Mesendoderm (in vitro differentiated cells): ENCODE data around the gene PAFAH2.

Experiments
- DNase-seq: peaks from one replicate; pipeline ENCODE4 v3.0.0; 2013
- H2AK5ac ChIP-seq: 2 replicates; pipeline ENCODE4 v1.6.1; 2013; ENCODE audit warnings: low read length, inconsistent platforms
- H2BK120ac ChIP-seq: 2 replicates; pipeline ENCODE4 v1.6.1; 2013; ENCODE audit warnings: low read depth, mild to moderate bottlenecking, low read length, moderate library complexity, mixed read lengths
- H2BK15ac ChIP-seq: replicated peaks from 2 replicates; pipeline ENCODE4 v1.6.1; 2013; ENCODE audit warnings: low read depth, mild to moderate bottlenecking, moderate library complexity
- H2BK5ac ChIP-seq: 2 replicates; pipeline ENCODE4 v1.6.1; 2013; ENCODE audit warnings: low read length, inconsistent platforms
- H3K18ac ChIP-seq: 2 replicates; pipeline ENCODE4 v1.6.1; 2013; ENCODE audit warnings: mild to moderate bottlenecking, low read length, mixed read lengths
- H3K23ac ChIP-seq: one replicate; pipeline ENCODE4 v1.6.1; 2013; ENCODE audit warnings: low read length
- H3K27ac ChIP-seq: 2 replicates; pipeline ENCODE4 v1.5.1; 2013; ENCODE audit warnings: low read depth, mild to moderate bottlenecking, inconsistent platforms, low read length, moderate library complexity
- H3K27me3 ChIP-seq: 2 replicates; pipeline ENCODE4 v1.6.1; 2013; ENCODE audit warnings: low read length, control low read depth, mild to moderate bottlenecking, inconsistent platforms; ENCODE audit not compliant: insufficient read depth, poor library complexity
- H3K36me3 ChIP-seq: 2 replicates; pipeline ENCODE4 v1.6.1; 2013; ENCODE audit warnings: low read length, inconsistent platforms; ENCODE audit not compliant: control insufficient read depth, insufficient read depth
- H3K4ac ChIP-seq: one replicate; pipeline ENCODE4 v1.6.1; 2013; ENCODE audit warnings: low read depth, mild to moderate bottlenecking, low read length, moderate library complexity
- H3K4me1 ChIP-seq: 2 replicates; pipeline ENCODE4 v1.6.1; 2013; ENCODE audit warnings: low read depth, low read length, inconsistent platforms; ENCODE audit not compliant: control insufficient read depth
- H3K4me2 ChIP-seq: 2 replicates; pipeline ENCODE4 v1.6.1; 2013; ENCODE audit warnings: low read length
- H3K4me3 ChIP-seq: 2 replicates; pipeline ENCODE4 v1.5.1; 2013; ENCODE audit warnings: mild to moderate bottlenecking, low read length
- H3K56ac ChIP-seq: one replicate; pipeline ENCODE4 v1.6.1; 2013; ENCODE audit warnings: low read length
- H3K79me1 ChIP-seq: 2 replicates; pipeline ENCODE4 v1.6.1; 2013; ENCODE audit warnings: low read length, inconsistent platforms
- H3K79me2 ChIP-seq: 2 replicates; pipeline ENCODE4 v1.6.1; 2013; ENCODE audit warnings: mild to moderate bottlenecking, low read length; ENCODE audit not compliant: control insufficient read depth, insufficient read depth
- H3K9ac ChIP-seq: 2 replicates; pipeline ENCODE4 v1.6.1; 2013; ENCODE audit warnings: low read length, inconsistent platforms
- H4K5ac ChIP-seq: one replicate; pipeline ENCODE4 v1.6.1; 2013; ENCODE audit warnings: low read length
- H4K8ac ChIP-seq: one replicate; pipeline ENCODE4 v1.6.1; 2013; ENCODE audit warnings: low read depth, mild to moderate bottlenecking, control low read depth, low read length, moderate library complexity
- WGBS: extraction: QIAGEN DNeasy Blood & Tissue Kit; methylation state at CpG from one replicate; pipeline ENCODE4 v1.1.7; 2013; ENCODE audit warnings: low lambda C conversion rate, missing lambda C conversion rate; ENCODE audit not compliant: insufficient coverage; ENCODE audit errors: extremely low coverage; 5-methylcytosine and 5-hydroxymethylcytosine counted together

PAFAH2 gene

GRCh38 chr1:26028490-26028980 lies 30.7 kb upstream of the PAFAH2 start:
- H3K23ac ChIP-seq, result no peak overlapping the region
- no peak overlapping the region for H3K56ac ChIP-seq
- H3K4me1 ChIP-seq, result no peaks in the 10 kb centered on the region
- no peak overlapping the region for H2AK5ac ChIP-seq
- H3K4ac ChIP-seq, result no peak overlapping the region
- no peak overlapping the region for H4K8ac ChIP-seq
- no peak overlapping the region for H2BK15ac ChIP-seq
- H3K9ac ChIP-seq, result no peak overlapping the region
- no peak overlapping the region for H3K4me3 ChIP-seq
- no peak overlapping the region for H3K27ac ChIP-seq
- H3K79me1 ChIP-seq, result no peaks in the 10 kb centered on the region
- no peaks in the 10 kb centered on the region for H3K36me3 ChIP-seq
- no CpG with 5 or more reads among the region's 8 CpGs for WGBS
- H3K79me2 ChIP-seq, result no peaks in the 10 kb centered on the region
- no peak overlapping the region for H4K5ac ChIP-seq
- H2BK5ac ChIP-seq, result no peak overlapping the region
- no peak overlapping the region for H3K4me2 ChIP-seq
- no peak overlapping the region for H2BK120ac ChIP-seq
- no peak overlapping the region for H3K18ac ChIP-seq
- H3K27me3 ChIP-seq, result no peaks in the 10 kb centered on the region
- DNase-seq, result no peak

GRCh38 chr1:26027716-26028489 lies 30.0 kb upstream of the PAFAH2 start:
- Histone ChIP-seq H3K79me1 (no peaks in the 10 kb centered on the region), H3K4ac (no peak overlapping the region), H2AK5ac (peak overlapping the region; percentile 45), H3K4me2 (no peak overlapping the region), H3K79me2 (no peaks in the 10 kb centered on the region), H2BK5ac (no peak overlapping the region), H3K9ac (no peak overlapping the region), H4K5ac (no peak overlapping the region), H3K27ac (no peak overlapping the region), H3K18ac (no peak overlapping the region), H3K56ac (peak overlapping the region; percentile 15), H3K4me3 (no peak overlapping the region), H3K27me3 (no peaks in the 10 kb centered on the region), H3K36me3 (no peaks in the 10 kb centered on the region), H2BK120ac (no peak overlapping the region), H3K4me1 (no peaks in the 10 kb centered on the region), H3K23ac (no peak overlapping the region), H2BK15ac (no peak overlapping the region), H4K8ac (no peak overlapping the region)
- WGBS, result no CpG with 5 or more reads among the region's 3 CpGs
- no peak for DNase-seq

- H3K79me2 ChIP-seq, result no peaks in the 10 kb centered on the region
- no peaks in the 10 kb centered on the region for H3K36me3 ChIP-seq
- no peak overlapping the region for H3K9ac ChIP-seq
- no peak overlapping the region for H3K27ac ChIP-seq
- no peak overlapping the region for H3K18ac ChIP-seq
- no peaks in the 10 kb centered on the region for H3K4me1 ChIP-seq
- DNase-seq, result no peak
- no peak overlapping the region for H3K4ac ChIP-seq
- no peaks in the 10 kb centered on the region for H3K27me3 ChIP-seq
- no peak overlapping the region for H2BK15ac ChIP-seq
- no peak overlapping the region for H3K4me3 ChIP-seq
- no peak overlapping the region for H4K5ac ChIP-seq
- H3K79me1 ChIP-seq, result no peaks in the 10 kb centered on the region
- no peak overlapping the region for H2BK120ac ChIP-seq
- H2AK5ac ChIP-seq, result no peak overlapping the region
- H3K23ac ChIP-seq, result no peak overlapping the region
- H4K8ac ChIP-seq, result no peak overlapping the region
- no CpG with 5 or more reads among the region's 5 CpGs for WGBS
- no peak overlapping the region for H3K4me2 ChIP-seq
- H3K56ac ChIP-seq, result no peak overlapping the region
- no peak overlapping the region for H2BK5ac ChIP-seq
These were observed 27.7 kb upstream of the PAFAH2 start for GRCh38 chr1:26025517-26025916.

- Histone ChIP-seq H3K36me3 (no peaks in the 10 kb centered on the region), H2BK120ac (no peak overlapping the region), H2AK5ac (no peak overlapping the region), H3K23ac (no peak overlapping the region), H2BK15ac (no peak overlapping the region), H4K5ac (no peak overlapping the region), H3K4ac (no peak overlapping the region), H3K9ac (no peak overlapping the region), H2BK5ac (no peak overlapping the region), H3K27ac (no peak overlapping the region), H3K18ac (no peak overlapping the region), H3K4me2 (no peak overlapping the region), H3K79me2 (no peaks in the 10 kb centered on the region), H3K27me3 (no peaks in the 10 kb centered on the region), H3K4me3 (no peak overlapping the region), H3K56ac (no peak overlapping the region), H4K8ac (no peak overlapping the region), H3K4me1 (no peaks in the 10 kb centered on the region), H3K79me1 (no peaks in the 10 kb centered on the region)
- no CpG with 5 or more reads among the region's 5 CpGs for WGBS
- DNase-seq, result no peak
These were observed 27.2 kb upstream of the PAFAH2 start for GRCh38 chr1:26025060-26025459.

GRCh38 chr1:26023826-26024225 lies 26.0 kb upstream of the PAFAH2 start:
- Histone ChIP-seq H3K4me3 (no peak overlapping the region), H3K79me2 (no peaks in the 10 kb centered on the region), H3K9ac (no peak overlapping the region), H2BK15ac (no peak overlapping the region), H4K8ac (no peak overlapping the region), H3K79me1 (no peaks in the 10 kb centered on the region), H2BK5ac (no peak overlapping the region), H3K36me3 (no peaks in the 10 kb centered on the region), H3K4me1 (no peaks in the 10 kb centered on the region), H2BK120ac (no peak overlapping the region), H3K18ac (no peak overlapping the region), H3K4me2 (no peak overlapping the region), H2AK5ac (no peak overlapping the region), H3K27ac (no peak overlapping the region), H3K56ac (no peak overlapping the region), H3K23ac (no peak overlapping the region), H4K5ac (no peak overlapping the region), H3K27me3 (no peaks in the 10 kb centered on the region), H3K4ac (no peak overlapping the region)
- no peak for DNase-seq
- WGBS, result no CpG with 5 or more reads among the region's 5 CpGs

- Histone ChIP-seq H2AK5ac (no peak overlapping the region), H3K79me1 (no peaks in the 10 kb centered on the region), H2BK15ac (no peak overlapping the region), H3K4me1 (no peaks in the 10 kb centered on the region), H3K4ac (no peak overlapping the region), H4K5ac (no peak overlapping the region), H3K79me2 (no peaks in the 10 kb centered on the region), H3K36me3 (no peaks in the 10 kb centered on the region), H3K27me3 (no peaks in the 10 kb centered on the region), H3K4me2 (no peak overlapping the region), H3K18ac (no peak overlapping the region), H4K8ac (no peak overlapping the region), H3K9ac (no peak overlapping the region), H3K4me3 (no peak overlapping the region), H2BK120ac (no peak overlapping the region), H2BK5ac (no peak overlapping the region), H3K27ac (no peak overlapping the region), H3K56ac (no peak overlapping the region), H3K23ac (no peak overlapping the region)
- no peak for DNase-seq
- no CpG with 5 or more reads among the region's 13 CpGs for WGBS
These were observed 25.1 kb upstream of the PAFAH2 start for GRCh38 chr1:26023009-26023408.
